ENCODE data around the gene RTKN. TPM values are rescaled to one million over a fixed set of nuclear protein-coding genes. Genes with fewer than 3 reads are reported as not detected.
A peak's percentile ranks its signal among the peaks of the same experiment; 100 is the strongest.

RTKN gene
- total and polyA plus RNA-seq, 2 of the 13 experiments (the other 11 are each of a cell fraction or from before 2014, with no cell fraction given) = 159 to 166 TPM

DNA sequence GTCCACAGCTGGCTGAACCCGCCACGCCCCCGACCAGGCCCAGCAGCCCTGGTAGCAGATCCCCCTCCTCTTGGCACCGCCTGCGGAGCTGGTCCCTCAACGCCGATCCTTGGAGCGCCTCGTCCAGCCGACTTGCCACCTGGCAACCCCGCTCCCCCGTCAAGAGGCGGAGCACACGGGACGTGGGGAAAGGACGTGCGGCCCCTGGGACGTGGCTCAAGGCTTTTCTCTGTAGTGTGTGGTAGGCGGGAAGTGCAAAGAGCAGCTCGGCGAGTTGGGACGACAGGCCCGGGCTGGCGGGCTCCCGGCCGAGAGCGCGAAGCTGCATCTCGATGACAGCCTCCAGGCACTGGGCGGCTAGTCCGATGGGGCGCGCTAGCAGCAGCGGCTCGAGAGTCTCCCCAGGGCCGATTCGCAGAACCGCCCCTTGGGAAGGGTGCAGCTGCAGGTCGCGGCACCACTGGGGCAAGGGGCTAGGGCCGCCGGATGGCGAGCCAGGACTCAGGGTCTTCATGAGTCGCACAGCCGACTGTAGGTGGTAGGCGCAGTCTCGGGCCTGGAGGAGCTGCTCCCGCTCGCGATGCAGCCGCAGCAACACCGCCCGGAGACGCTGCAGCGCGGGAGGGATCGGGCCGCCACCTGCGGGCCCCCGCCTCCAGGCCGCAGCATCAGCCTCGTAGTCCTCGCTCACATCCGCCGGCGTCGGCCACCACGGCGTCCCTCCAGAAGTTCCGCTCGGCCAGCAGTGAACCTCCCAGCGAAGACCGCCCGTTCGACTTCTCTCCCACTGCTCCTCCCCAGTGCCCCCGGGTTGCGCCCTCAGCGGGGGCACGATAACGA, 40.4 kb upstream of the RTKN start:
- in situ Hi-C loops (cut with HindIII; ENCODE audit: extremely low pct_ligation_motif_present, low pct_unique_long_range_greater_than_20kb) (loop anchor here (5.0 kb wide), 1 partner anchor 100 kb away; no protein-coding TSS in a partner anchor), intact Hi-C loops (cut with micrococcal nuclease; ENCODE audit: unreplicated experiment) (no loop called here)
- peak overlapping the region; percentile 78 for H3K4me2 ChIP-seq (ENCODE audit: low read depth, low read length)
- H3K79me2 ChIP-seq (ENCODE audit: insufficient read depth, low read length) = peaks cover 48% of the 10 kb centered on the region
- H3K9ac ChIP-seq (ENCODE audit: insufficient read depth, low read depth, low read length) = peak overlapping the region; percentile 91
- DNase-seq (ENCODE audit: low spot score) = no peak
- peak; percentile 57 for ATAC-seq
- H4K20me1 ChIP-seq (ENCODE audit: insufficient read depth, low read length) = no peaks in the 10 kb centered on the region
- peaks cover 2 to 14% of the 10 kb centered on the region in 2 experiments; a peak in 4 of 5 replicates for H3K36me3 ChIP-seq (replicated peaks in 1 of 2; ENCODE audit: control insufficient read depth in 1 of 2, insufficient read depth in 2 of 2, low read length in 2 of 2)
- no peaks in the 10 kb centered on the region; a peak in 1 of 5 replicates for H3K27me3 ChIP-seq (ENCODE audit: control insufficient read depth in 1 of 2, insufficient read depth in 2 of 2, low read length in 2 of 2)
- FAIRE-seq = no peak
- WGBS (ENCODE audit: low lambda C conversion rate) = 1% methylated on average over 49 of the region's 80 CpGs
- H3K27ac ChIP-seq (ENCODE audit: extremely low read length, insufficient read depth, low read length) = peak overlapping the region; percentile 89
- no peak overlapping the region for H2AFZ ChIP-seq (ENCODE audit: low read length)
- peaks cover 71% of the 10 kb centered on the region for H3K4me1 ChIP-seq (ENCODE audit: insufficient read depth, low read length)
- no peaks in the 10 kb centered on the region for H3K9me3 ChIP-seq (ENCODE audit: low read length)
- CTCF ChIA-PET (ENCODE audit: low intra/inter-chr PET ratio, low total read pairs) = interaction anchor here (1.0 to 2.4 kb wide), 7 partner anchors 17 to 105 kb away, joined by 3 to 20 read pairs (median 10); partner anchors contain the start of genes AUP1, HTRA2, INO80B and MOGS
- TSS peak; percentile 76 for BruUV-seq (replicated peaks)
- H3K4me3 ChIP-seq (replicated peaks in 1 of 3; ENCODE audit: insufficient read depth in 1 of 3, low read depth in 2 of 3, low read length in 3 of 3) = peak overlapping the region; percentile 82 to 87 (median 83)
- POLR2A ChIA-PET = interaction anchor here (0.6 to 20.6 kb wide), 21 partner anchors 7 to 358 kb away, joined by 3 to 795 read pairs (median 13); partner anchors contain the start of genes AUP1, C2orf81, DQX1 and HTRA2
- TF ChIP-seq IKZF1 (IDR thresholded peaks at IDR 0.05) (no peak), KLF15 (CRISPR knock-in tag; IDR thresholded peaks at IDR 0.05; ENCODE audit: borderline replicate concordance) (no peak; the same call in 1 of the 2 replicates), RELA (CRISPR knock-in tag; IDR thresholded peaks at IDR 0.05) (0 out of 2 replicates have a peak, but pooled peaks have one; percentile 34), BRD4 (CRISPR knock-in tag; IDR thresholded peaks at IDR 0.05) (peak; percentile 92), ZNF260 (CRISPR knock-in tag; IDR thresholded peaks at IDR 0.05; ENCODE audit: borderline replicate concordance, low read depth) (no peak), NR1H2 (CRISPR knock-in tag; IDR thresholded peaks at IDR 0.05; ENCODE audit: borderline replicate concordance, low read depth) (no peak; the same call in 1 of the 2 replicates), ZNF775 (CRISPR knock-in tag; IDR thresholded peaks at IDR 0.05; ENCODE audit: borderline replicate concordance) (no peak), XBP1 (CRISPR knock-in tag; IDR thresholded peaks at IDR 0.05) (no peak), ELF1 (CRISPR knock-in tag; IDR thresholded peaks at IDR 0.05) (no peak), PRPF4 (IDR thresholded peaks at IDR 0.05; ENCODE audit: low read depth, low read length, poor library complexity, severe bottlenecking) (no peak), ZNF678 (CRISPR knock-in tag; IDR thresholded peaks at IDR 0.05) (no peak; the same call in 1 of the 2 replicates), ZBTB21 (CRISPR knock-in tag; IDR thresholded peaks at IDR 0.05) (no peak), ZNF282 (IDR thresholded peaks at IDR 0.05; ENCODE audit: partially characterized antibody) (no peak), ZNF780A (CRISPR knock-in tag; IDR thresholded peaks at IDR 0.05) (no peak), FOXA3 (CRISPR knock-in tag; IDR thresholded peaks at IDR 0.05) (no peak), HNRNPH1 (optimal IDR thresholded peaks at IDR 0.05; ENCODE audit: low read depth, low read length) (peak; percentile 26)
- TF ChIP-seq, protein P1, sequence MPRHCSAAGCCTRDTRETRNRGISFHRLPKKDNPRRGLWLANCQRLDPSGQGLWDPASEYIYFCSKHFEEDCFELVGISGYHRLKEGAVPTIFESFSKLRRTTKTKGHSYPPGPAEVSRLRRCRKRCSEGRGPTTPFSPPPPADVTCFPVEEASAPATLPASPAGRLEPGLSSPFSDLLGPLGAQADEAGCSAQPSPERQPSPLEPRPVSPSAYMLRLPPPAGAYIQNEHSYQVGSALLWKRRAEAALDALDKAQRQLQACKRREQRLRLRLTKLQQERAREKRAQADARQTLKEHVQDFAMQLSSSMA (CRISPR knock-in tag; IDR thresholded peaks at IDR 0.05) = peak; percentile 45; the same call in 1 of the 2 replicates
- TF ChIP-seq, protein P2, sequence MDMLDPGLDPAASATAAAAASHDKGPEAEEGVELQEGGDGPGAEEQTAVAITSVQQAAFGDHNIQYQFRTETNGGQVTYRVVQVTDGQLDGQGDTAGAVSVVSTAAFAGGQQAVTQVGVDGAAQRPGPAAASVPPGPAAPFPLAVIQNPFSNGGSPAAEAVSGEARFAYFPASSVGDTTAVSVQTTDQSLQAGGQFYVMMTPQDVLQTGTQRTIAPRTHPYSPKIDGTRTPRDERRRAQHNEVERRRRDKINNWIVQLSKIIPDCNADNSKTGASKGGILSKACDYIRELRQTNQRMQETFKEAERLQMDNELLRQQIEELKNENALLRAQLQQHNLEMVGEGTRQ (IDR thresholded peaks at IDR 0.05; ENCODE audit: low read depth, low read length) = no peak
- TF ChIP-seq, protein P2 (CRISPR knock-in tag; IDR thresholded peaks at IDR 0.05; ENCODE audit: borderline replicate concordance) = no peak
- TF ChIP-seq, protein P3, sequence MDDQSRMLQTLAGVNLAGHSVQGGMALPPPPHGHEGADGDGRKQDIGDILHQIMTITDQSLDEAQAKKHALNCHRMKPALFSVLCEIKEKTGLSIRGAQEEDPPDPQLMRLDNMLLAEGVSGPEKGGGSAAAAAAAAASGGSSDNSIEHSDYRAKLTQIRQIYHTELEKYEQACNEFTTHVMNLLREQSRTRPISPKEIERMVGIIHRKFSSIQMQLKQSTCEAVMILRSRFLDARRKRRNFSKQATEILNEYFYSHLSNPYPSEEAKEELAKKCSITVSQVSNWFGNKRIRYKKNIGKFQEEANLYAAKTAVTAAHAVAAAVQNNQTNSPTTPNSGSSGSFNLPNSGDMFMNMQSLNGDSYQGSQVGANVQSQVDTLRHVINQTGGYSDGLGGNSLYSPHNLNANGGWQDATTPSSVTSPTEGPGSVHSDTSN (CRISPR knock-in tag; IDR thresholded peaks at IDR 0.05; ENCODE audit: borderline replicate concordance) = no peak
